HG03135 (cell line): ENCODE results near the gene CST7.
"Not testable (repeated sequence)": the region's sequence is repeated elsewhere in the genome, so short reads cannot be mapped to it uniquely, and the experiment has no call there.

ENCODE experiments used
- ATAC-seq: cut with Tn5 transposase; IDR thresholded peaks from one replicate; pipeline ENCODE4 v1.9.1; 2021; ENCODE audit warnings: mild to moderate bottlenecking, moderate library complexity; ENCODE audit not compliant: unreplicated experiment

The CST7 gene

GRCh38 chr20:24999568-24999967, 50.5 kb downstream of the CST7 start:
- ATAC-seq, result no peak

- no peak for ATAC-seq
Observed at GRCh38 chr20:25000268-25000801, 51.3 kb downstream of the CST7 start.

GRCh38 chr20:25001323-25001722, 52.3 kb downstream of the CST7 start:
- ATAC-seq, result not testable (repeated sequence)

- no peak for ATAC-seq
Observed at GRCh38 chr20:25003002-25003401, 53.9 kb downstream of the CST7 start.

GRCh38 chr20:25005220-25005619, 56.2 kb downstream of the CST7 start:
- ATAC-seq, result no peak

- ATAC-seq, result no peak
Observed at GRCh38 chr20:25005661-25006060, 56.6 kb downstream of the CST7 start.

- no peak for ATAC-seq
Observed at GRCh38 chr20:25006431-25007167, 57.5 kb downstream of the CST7 start.

- no peak for ATAC-seq
Observed at GRCh38 chr20:25007491-25008305, 58.6 kb downstream of the CST7 start.

GRCh38 chr20:25008388-25009217, 59.5 kb downstream of the CST7 start:
- ATAC-seq, result no peak
